GM19240 (cell line): ENCODE measurements around the gene RPL4.
"Not testable (repeated sequence)": the region's sequence is repeated elsewhere in the genome, so short reads cannot be mapped to it uniquely, and the experiment has no call there.

ENCODE experiments used
- DNase-seq: peaks from one replicate; pipeline ENCODE4 v3.0.0; 2011; ENCODE audit warnings: low spot score; ENCODE audit not compliant: insufficient read length

The RPL4 gene

DNA sequence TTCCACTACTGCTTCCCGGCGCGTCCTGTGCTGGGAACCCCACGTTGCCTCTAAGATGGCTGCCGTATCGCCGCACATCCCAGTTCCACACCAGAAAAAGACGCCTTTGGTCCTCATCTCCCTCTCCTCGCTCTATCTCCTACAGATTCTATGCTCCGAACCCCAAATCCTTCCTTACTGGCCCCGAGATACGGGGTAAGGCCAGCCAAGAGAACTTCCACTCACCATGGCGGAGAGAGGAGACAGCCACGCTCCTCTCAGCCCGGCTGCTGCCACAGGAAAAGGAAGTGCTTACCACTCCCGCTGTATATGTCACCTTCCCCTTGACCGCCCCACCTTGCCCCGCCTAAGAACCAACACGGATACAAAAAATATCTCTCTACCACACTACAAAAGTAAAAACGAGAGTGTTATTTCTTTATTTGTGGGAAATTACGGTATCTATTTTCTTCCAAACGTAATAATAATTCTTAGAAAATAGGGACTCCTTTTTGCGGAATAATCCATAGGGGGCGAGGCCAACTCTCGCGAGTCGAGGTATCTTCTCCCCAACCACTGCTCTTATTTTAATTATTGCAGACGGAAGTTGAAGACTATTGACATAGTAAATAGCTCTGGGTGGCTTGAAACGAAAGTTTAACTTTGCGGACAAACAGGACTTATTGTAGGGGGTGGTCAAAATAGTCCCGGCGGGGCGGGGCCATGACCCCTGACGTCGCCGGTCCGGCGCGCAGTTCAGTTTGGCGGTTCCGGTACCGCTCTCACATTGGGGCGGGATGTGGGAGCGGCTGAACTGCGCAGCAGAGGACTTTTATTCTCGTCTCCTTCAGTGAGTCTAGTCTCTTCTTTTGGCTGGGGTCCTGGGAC is at the start of gene RPL4, which contains the start of gene ZWILCH:
Gene RPL4 (minus strand): TSS at position 293 of the 867 bp plus-strand sequence. CDS start 65 bp downstream, at position 228.
Gene ZWILCH (plus strand): TSS at position 764 of the 867 bp plus-strand sequence. CDS start 13 bp downstream, at position 777.
- DNase-seq: peak; percentile 34

DNA sequence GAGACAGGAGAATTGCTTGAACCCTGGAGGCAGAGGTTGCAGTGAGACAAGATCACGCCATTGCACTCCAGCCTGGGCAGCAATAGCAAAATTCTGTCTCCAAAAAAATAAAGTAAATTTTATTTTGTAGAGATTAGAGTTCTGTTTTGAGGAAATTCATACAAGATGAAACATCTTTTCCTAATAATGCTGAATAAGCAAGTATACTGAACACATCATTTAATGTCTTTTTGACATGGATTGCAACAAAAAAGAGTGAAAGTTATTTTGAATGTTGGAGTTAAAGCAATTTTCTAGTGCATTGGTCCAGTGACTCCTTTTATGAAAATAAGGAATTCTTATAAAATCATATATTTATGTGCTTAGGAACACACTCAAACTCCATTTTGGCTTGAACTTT is 40.6 kb upstream of the RPL4 start:
- no peak for DNase-seq

DNA sequence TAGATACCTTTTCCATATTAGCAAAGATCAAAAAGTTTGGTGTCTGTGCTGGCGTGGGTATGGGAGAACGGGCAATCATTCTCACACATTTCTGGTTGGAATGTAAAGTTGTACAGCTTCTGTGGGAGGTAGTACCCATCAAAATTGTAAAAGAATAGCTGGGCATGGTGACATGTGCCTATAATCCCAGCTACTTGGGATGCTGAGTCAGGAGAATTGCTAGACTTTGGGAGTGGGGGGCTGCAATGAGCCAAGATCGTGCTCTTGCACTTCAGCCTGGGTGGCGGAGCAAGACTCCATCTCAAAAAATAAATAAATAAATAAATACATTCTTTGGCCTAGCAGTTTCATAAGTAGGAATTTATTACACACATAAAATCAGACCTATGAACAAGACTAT is 38.2 kb upstream of the RPL4 start:
- no peak for DNase-seq

DNA sequence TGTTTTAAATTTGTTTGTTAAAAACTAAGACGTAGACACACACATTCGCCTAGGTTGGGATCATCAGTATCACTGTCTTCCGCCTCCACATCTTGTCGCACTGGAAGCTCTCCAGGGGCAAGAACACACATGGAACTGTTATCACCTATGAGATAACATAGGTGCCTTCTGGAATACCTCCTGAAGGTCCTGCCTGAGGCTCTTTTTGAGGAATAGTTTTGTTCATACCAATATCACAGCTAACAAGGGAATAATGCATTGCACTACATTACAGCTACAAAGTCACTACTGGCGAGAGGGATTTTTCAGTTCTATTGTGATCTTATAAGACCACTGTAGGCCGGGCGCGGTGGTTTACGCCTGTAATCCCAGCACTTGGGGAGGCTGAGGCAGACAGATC is 30.4 kb upstream of the RPL4 start:
- DNase-seq: no peak

DNA sequence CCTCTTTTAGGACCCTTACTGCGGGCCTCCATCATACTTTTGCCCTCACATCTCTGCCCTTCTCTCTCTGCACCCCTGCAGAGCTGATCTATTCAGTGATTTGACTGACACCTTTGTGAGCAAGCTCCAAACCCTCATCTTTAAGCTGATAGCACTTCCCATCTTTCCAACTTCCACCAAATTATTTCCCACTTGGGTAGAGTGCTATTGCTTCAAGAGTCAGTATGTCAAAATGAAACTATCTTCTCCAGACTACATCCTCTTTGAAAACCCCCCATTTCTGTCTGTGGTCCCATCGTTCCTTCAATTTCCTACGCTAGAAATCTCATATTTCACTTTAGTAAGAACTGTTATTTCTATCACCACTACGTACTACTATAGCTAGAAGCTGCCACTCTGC is 20.2 kb upstream of the RPL4 start:
- no peak for DNase-seq

DNA sequence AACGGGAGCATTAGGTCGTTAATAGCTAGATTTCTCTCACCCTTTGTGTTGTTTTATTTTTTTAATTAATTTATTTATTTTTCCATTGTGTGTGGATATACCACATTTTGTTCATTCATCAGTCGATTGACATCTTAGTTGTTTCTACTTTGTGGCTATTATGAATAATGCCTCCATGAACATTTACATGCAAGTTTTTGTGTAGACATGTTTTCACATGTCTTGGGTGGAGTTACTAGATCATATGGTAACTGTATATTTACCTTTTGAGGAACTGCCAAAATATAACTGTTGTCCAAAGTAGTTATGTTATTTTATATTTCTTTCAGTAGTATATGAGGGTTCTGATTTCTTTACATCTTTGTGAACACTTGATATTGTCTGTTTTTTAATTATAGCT is 19.3 kb upstream of the RPL4 start:
- no peak for DNase-seq

DNA sequence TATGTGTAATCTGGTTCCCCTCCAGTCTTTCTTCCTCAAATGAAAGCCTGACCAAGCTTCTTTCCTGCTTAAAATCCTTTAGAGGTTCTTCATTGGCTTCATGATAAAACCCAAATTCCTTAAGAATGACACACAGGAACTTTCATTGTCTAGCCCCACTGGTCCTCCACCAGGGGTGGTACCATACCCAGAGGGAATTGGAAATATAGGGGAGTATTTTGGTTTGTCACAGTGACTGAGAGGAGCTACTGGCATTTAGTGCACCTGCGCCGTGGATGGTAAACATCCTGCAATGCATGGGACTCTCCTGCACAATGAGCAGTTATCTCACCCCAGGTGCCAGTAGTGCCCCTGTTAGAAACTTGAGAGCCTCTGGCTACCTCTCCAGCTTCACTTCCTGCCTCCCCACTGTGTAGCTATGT is 11.3 kb upstream of the RPL4 start:
- no peak for DNase-seq

DNA sequence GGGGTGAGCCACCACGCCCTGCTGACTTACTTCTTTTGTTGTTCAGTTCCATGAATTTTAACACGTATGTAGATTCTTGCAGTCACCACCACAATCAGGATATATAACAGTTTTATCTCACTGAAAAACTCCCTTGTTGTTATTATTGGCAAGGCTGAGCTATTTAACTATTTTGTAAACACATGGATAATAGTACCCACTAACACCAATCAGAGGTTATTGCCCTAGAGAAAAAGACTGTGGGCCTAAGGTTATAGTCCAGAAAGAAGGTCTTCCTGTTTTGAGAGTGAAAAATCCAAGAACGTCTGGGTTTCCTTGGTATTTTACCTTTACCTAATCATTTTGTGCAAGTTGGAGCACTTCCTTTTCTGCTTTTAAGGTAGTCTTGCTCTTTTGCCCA is 9.9 kb upstream of the RPL4 start:
- DNase-seq: no peak

DNA sequence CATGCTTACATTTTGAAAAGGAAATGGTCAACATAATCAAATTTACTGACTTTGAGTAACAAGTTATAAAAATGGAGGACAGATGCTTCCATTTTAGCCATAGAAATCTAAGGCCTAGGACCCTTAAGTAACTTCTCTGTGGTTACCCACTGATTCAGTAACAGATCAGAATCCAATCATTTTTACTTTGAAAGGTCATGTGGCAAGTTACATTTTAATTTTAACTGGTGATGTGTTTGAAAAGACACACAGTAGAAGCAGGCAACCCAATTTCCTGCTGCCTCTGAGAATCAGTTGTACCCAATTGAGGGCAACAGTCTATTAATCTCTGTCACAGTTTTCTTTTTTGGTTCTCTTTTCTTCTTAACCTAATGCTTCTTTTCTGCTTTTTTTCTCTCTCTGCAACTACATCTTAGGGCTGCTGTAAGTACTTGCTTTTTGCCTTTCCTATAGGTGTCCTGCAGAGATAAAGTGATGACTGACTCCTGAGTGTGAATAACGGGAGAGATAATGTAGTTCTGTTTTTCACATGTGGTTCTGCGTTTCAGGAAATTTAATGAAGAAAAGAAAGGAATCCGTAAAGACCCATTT is 3.7 kb upstream of the RPL4 start:
- DNase-seq: no peak

DNA sequence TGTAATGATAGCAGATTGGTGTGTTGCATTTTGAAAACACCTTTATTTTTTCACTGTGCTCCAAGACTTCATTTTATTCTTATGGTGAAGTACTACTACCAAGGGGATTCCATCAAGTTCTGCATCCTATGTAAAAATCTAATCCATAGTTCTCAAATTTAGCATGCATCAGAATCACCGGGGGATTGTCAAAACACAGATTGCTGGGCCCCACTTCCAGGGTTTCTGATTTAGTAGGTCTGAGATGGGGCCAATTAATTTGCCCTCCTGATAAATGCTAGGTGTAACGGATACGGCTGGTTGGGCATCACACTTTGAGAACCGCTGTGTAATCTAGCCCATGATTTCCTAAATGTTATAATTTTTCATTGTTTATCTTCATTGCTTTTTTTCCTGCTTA is 1.2 kb upstream of the RPL4 start:
- DNase-seq: no peak

DNA sequence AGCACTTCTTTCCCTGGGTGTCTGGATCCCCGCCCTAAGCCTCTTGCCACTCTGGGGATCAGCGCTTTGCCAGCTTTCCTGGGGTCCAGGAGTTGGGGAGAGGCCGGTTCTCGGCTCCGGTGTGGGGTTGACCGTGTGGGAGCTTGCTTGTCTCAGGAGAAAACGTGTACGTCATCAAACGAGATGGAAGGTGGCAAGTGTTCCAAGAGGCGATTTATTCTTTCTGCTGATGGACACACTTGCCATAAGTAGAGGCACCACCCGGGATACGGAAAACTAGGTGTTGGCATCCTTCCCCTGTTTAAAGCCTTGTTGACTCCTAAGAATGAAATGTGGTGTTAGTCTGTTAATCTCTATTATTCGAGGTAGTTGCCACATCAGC is 766 bp upstream of the RPL4 start:
- DNase-seq: no peak

DNA sequence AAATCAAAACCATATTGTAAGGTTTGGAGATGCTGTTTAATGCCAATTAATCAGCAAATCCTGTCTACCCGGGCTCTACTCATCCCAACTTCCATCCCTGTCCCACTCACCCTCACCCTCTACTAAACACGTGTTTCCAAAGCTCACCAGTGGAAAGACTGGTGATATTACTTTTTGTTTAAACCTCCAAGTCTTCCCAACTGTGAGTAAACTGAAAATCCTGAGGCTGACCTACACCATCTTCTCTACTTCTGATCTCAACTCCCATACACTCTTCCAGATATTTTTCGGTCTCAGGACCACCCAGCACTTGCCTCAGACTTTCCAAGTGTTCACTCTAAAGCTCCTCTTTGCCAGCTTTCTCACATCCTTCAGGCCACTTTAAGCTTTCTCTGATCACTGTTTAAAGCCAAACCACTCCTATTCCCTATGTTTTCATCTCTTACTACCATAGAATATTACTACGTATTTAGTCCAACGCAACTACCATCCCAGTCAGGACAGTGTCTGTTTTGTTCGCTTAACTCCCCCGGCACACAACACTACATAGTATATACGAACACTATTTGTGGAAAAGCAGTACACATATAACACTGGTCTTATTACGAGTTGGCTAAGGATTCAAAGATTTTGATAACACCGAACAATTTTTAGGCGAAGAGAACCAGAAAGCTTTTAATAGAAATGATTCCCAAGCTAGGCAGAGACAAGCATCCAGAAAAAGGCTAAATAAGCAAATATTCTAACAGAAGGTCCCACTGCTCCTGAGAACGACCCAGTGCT is 684 bp downstream of the RPL4 start:
- no peak for DNase-seq

DNA sequence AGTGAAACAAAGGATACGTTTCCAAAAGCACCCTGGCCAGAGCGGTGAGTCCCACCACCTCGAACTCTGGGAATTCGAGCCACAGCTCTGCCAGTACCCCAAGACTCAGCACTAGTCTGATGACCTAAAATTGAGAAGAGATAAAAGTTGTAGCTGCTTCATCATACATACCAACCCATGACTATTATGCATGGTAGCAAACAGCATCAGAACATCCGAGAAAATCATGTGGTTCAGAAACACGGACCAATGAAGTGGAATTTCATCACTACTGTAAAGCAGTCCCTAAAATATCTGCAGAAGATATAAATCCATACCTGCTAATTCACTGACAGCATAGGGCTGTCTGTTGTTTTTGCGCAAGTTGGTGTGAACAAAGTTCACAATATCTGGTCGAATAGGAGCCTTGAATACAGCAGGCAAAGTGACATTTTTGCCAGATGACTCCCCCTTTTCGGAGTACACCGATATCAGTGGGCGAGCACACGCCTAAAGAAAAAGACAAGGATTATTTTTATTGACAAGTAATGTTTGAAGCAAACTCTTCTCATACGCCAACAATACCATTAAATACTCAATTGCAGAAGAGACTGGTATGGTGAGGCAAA is 1.5 kb downstream of the RPL4 start:
- not testable (repeated sequence) for DNase-seq

DNA sequence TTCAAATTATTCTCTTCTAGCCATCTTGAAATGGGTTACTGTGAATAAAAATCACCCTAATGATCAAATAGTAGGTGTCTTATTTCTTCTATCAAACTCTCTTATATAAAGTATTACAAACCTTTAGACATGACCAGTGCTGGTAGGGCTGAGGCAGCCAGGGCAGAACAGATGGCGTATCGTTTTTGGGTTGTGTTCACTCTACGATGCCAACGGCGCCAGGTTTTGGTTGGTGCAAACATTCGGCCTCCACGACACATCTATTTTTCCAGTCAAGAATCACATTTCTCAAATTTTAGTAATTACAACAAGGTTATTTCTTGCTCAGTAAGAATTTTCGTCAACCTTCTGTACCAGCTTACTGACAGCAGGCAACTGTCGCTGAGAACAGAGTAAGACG is 2.2 kb downstream of the RPL4 start:
- DNase-seq: no peak

DNA sequence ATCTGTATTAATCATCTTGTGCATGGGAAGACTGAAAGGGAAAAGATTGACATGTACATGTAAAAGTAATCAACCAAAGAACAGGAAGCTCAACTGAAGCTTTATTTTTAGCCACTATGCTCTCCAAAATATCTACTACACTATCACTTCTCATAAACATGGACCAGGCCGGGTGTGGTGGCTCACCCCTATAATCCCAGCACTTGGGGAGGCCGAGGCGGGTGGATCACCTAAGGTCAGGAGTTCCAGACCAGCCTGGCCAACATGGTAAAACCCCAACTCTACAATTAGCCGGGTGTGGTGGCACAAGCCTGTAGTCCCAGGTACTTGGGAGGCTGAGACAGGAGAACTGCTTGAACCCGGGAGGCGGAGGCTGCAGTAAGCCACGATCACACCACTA is 4.3 kb downstream of the RPL4 start:
- DNase-seq: not testable (repeated sequence)

DNA sequence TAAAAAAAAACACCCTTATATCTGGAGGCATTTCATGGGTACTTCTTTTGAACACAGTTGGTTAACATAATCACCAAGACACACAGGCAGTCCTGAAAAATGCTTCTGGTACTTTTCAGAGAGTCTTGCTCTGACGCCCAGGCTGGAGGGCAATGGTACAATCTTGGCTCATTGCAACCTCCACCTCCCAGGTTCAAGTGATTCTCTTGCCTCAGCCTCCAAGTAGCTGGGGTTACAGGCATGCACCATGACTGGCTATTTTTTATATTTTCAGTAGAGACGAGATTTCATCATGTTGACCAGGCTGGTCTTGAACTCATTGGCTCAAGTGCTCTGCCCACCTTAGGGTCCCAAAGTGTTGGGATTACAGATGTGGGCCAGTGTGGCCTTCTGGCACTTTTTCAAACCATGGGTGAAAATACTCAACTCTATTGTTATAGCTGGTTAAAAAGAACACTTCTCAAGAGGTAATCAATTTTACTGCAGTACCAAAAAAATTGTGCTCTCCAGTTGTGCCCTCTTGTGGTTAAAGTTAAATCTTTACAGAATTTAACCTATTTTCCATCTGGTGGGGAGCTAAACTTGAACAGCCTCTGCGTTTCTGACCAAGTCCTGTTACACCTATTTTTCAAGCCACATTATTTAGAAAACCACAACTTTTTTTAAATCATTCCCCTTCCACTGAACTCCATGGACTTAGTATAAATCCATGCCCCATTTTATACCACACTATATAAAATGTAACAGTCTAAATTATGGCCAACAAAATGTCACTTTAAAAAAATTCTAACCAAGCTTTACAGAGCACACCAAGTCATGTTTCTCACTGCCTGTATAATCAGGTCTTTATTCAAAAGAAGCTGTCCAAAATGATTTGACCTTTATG is 5.9 kb downstream of the RPL4 start:
- no peak for DNase-seq

DNA sequence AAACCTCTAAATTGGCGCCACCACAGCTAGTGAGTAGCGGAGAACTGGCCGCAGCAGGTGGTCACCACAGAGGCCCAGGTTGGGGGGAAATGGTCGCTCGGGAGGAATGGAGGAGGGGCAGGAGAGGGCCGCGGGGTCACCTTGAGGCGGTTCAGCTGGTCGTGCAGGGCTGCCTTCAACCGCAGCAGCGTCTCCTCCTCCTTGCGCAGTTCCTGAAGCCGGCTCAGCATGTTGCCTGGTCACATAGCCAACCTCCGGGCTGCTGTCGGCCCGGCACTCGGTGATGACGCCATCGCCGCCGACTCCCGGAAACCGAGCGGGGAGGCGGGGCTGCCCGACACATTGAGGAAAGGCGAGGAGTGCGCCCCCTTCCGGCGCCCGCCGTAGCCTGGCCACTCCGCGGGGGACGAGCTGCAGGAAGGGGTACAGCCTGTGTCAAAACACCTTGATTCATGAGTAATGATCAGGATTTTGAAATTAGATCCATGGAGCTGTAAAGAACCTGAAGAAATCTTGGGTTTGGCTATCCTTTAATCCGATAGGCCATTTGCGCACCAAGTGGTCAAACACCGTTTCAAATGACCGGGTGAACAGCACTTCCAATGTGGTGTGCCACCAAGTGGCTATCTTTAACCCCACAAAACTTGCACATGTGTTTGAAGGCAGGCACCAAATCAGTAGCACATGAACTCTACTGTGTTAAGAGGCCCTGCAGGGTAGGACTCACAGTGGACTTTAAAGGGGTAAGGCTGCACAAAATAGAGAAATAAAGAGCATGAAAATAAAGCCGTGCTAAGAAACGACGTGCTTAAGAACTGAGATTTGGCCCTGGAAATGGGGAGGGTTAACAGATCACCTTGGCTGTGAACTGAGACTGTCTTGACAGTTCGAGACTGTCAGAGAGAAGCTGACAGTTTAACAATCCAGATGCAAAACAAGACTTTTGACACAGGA is 6.9 kb downstream of the RPL4 start, which contains the start of gene SNAPC5:
Gene SNAPC5 (minus strand): TSS at position 261 of the 954 bp plus-strand sequence. CDS start 31 bp downstream, at position 230.
- DNase-seq: peak; percentile 55

DNA sequence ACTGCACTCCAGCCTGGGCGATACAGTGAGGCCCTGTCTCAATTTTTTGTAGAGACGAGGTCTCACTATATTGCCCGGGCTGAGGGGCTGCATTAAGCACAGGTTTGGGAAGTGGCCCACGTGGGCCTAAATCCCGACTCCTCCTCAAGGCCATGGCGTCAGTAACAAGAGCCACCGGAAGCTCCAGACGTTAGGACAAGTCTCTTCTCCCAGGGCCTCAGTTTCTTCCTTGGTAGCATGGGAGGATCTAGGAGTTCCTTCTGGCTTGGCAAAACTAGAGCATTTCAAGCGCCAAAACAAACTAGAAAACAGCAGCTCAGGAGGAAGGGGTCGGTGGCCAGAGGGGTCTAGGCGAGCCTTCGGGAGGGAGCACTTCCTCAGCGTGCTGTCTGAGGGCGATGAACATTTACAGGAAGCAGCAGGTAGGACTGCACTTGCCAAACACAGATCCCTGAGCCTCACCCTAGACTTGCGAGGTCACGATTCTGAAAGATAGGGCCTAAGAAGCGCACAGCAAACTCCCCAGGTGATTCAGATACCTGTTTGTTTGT is 7.6 kb downstream of the RPL4 start:
- no peak for DNase-seq

DNA sequence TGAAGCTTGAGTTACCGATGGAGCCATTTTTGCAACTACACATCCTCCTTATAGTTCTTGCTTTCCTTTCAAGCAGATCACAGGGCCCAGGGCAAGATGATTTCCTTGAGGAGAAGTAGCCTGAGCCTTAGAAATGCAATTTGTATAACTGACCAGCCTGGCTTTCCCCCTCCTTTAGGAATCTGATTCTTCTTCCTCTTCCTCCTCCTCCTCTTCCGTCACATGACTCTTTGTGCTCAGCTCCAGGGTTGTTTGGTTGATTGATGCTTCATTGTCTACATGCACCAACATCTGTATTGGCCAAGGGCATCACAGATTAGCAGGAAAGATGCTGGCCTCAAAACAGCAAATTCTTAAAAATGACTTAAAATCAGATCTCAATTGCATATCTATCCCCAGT is 10.4 kb downstream of the RPL4 start:
- DNase-seq: no peak
